Activated T-cell treated with anti-CD3 and anti-CD28 coated beads, Interleukin-2, amount 50 U/mL, for 24 hours (primary cell): Measurements from ENCODE around the gene SLCO4A1.
"Not testable (repeated sequence)": the region's sequence is repeated elsewhere in the genome, so short reads cannot be mapped to it uniquely, and the experiment has no call there.

Experiments
- DNase-seq: peaks from one replicate; pipeline ENCODE4 v3.0.0-alpha.2; 2020
- H3K27ac Mint-ChIP-seq: 2 replicates; pipeline ENCODE4 v1.8.0; 2020; ENCODE audit warnings: mild to moderate bottlenecking, mixed read lengths
- H3K27me3 Mint-ChIP-seq: 2 replicates; pipeline ENCODE4 v1.8.0; 2020; ENCODE audit warnings: mixed read lengths
- H3K36me3 Mint-ChIP-seq: 2 replicates; pipeline ENCODE4 v1.8.0; 2020; ENCODE audit warnings: low read depth, mixed read lengths
- H3K4me1 Mint-ChIP-seq: 2 replicates; pipeline ENCODE4 v1.8.0; 2020; ENCODE audit warnings: low read depth, mixed read lengths
- H3K4me3 Mint-ChIP-seq: 2 replicates; pipeline ENCODE4 v1.8.0; 2020; ENCODE audit warnings: mild to moderate bottlenecking, moderate library complexity, mixed read lengths
- H3K9me3 Mint-ChIP-seq: 2 replicates; pipeline ENCODE4 v1.8.0; 2020; ENCODE audit warnings: mixed read lengths

The SLCO4A1 gene

DNA sequence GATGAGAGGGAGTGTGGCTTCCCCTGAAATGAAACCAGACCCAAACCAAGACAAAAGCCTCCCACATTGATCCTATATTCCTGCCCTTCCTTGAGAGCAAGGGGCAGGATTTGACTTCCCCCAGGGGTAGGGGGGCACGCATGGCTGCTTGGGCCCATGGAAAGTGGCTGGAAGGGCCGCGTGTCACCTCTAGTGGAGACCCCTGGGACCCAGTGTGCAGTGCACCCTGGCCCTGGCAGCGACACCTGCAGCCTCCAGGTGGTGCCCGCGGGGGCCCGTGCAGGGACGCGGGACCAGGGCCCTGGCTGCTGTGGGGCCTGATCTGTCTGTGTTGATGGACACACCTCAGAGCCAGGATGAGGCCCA lies 18.0 kb upstream of the SLCO4A1 start:
- no peak for DNase-seq
- H3K27ac Mint-ChIP-seq: no peak overlapping the region
- H3K4me1 Mint-ChIP-seq: peaks cover 24% of the 10 kb centered on the region
- H3K27me3 Mint-ChIP-seq: no peaks in the 10 kb centered on the region
- no peaks in the 10 kb centered on the region for H3K9me3 Mint-ChIP-seq
- no peaks in the 10 kb centered on the region for H3K36me3 Mint-ChIP-seq
- H3K4me3 Mint-ChIP-seq: no peak overlapping the region

DNA sequence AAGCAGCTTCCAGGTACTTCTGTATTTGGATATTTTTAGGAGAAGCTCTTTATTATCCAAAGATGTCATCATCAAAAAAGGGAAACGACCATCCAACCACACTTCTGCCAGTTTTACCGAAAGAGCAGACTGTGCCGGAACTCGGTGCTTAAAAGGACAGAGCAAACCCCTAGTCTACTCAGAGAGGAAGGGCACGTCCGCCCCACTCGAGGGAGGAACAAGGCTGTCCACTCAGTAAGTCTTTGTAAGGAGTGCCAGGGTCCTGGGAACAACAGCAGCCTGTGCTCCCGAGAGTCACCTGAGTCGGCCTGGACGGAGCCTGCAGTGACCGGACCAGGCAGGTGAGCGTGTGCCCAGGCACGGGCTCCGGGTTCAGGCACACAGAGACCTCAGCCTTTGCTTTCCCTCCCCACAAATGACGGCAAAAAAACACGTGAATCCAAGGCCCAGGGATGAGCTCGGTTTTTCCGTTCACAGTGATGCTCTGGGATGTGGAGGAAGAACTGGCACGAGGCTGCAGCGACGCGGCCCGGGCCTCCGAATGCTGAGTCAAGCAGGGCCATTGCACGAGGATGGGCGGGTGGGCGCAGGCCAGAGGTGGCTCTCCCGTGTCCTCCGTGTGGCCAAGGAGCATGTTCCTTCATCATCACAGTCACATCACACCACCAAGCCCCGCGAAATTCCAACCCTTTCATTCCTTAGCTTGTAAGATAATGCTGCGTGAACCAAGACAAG lies 17.4 kb upstream of the SLCO4A1 start:
- Mint-ChIP-seq H3K4me3 (no peak overlapping the region), H3K27ac (no peak overlapping the region), H3K27me3 (no peaks in the 10 kb centered on the region), H3K9me3 (no peaks in the 10 kb centered on the region), H3K36me3 (no peaks in the 10 kb centered on the region), H3K4me1 (peaks cover 23% of the 10 kb centered on the region)
- no peak for DNase-seq

DNA sequence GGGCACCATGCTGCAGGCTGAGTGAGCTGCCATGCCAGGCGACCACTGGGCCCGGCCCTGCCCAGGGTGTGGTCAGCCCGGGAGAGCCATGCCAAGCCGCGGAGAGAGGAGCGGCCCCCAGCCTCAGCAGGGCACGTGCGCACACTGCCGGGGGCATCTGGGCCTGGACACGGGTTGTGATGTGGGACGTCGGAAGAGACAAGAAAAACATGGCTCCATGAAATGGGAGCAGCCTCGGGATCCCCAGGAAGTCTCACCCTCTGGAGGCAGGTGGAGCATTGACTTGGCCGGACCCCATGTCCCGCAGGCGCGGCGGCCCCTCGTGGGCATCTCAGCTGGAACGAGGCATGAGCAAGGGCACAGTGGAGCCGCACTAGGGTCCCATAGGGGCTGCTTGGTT lies 16.8 kb upstream of the SLCO4A1 start:
- Mint-ChIP-seq H3K9me3 (no peaks in the 10 kb centered on the region), H3K27me3 (no peaks in the 10 kb centered on the region), H3K36me3 (no peaks in the 10 kb centered on the region), H3K27ac (no peak overlapping the region), H3K4me3 (no peak overlapping the region), H3K4me1 (peaks cover 23% of the 10 kb centered on the region)
- DNase-seq: no peak

DNA sequence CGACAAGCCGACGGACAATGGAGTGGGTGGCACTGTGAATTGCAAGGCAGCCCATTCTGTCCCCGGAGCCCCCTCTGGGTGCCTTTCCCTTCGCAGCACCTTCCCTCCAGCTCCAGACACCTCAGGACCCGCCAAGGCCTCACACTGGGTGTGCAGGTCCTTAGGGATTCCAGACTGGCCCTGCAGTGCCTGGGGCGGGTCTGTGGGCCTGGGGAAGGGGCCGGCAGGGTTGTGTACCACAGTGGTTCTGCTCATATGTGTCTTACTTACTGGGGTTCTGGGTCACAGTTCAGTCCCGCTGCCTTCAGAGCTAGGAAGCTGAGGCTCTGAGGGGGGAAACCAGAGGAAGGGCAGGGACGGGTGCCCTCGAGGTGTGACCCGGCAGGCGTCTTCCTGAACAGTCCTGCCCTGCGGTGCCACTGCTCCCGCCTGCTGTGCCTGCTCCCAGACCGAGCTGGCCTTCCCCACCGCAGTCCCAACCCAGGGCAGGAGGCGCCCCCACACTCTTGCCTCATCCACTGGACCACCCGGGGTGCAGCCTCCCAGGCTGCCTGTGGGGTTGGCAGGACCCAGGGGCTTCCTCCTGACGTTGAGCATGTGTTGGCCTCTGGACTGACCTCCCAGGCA lies 16.3 kb upstream of the SLCO4A1 start:
- Mint-ChIP-seq H3K4me1 (peaks cover 23% of the 10 kb centered on the region), H3K27ac (no peak overlapping the region), H3K4me3 (no peak overlapping the region), H3K36me3 (no peaks in the 10 kb centered on the region), H3K27me3 (no peaks in the 10 kb centered on the region), H3K9me3 (no peaks in the 10 kb centered on the region)
- no peak for DNase-seq

DNA sequence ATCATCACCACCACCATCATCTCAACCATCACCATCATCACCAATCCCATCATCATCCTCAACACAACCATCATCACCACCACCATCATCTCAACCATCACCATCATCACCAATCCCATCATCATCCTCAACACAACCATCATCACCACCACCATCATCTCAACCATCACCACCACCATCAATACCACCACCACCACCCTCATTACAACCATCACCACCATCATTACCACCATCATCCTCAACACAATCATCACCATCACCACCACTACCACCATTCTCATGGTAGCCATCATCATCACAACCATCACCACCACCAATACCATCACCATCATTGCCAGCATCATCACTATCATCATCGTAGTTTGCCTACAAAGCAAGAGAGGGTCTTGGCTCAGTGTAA lies 14.9 kb upstream of the SLCO4A1 start:
- not testable (repeated sequence) for H3K9me3 Mint-ChIP-seq, H3K36me3 Mint-ChIP-seq, DNase-seq, H3K27me3 Mint-ChIP-seq, H3K4me3 Mint-ChIP-seq, H3K27ac Mint-ChIP-seq
- peaks cover 19% of the 10 kb centered on the region for H3K4me1 Mint-ChIP-seq

DNA sequence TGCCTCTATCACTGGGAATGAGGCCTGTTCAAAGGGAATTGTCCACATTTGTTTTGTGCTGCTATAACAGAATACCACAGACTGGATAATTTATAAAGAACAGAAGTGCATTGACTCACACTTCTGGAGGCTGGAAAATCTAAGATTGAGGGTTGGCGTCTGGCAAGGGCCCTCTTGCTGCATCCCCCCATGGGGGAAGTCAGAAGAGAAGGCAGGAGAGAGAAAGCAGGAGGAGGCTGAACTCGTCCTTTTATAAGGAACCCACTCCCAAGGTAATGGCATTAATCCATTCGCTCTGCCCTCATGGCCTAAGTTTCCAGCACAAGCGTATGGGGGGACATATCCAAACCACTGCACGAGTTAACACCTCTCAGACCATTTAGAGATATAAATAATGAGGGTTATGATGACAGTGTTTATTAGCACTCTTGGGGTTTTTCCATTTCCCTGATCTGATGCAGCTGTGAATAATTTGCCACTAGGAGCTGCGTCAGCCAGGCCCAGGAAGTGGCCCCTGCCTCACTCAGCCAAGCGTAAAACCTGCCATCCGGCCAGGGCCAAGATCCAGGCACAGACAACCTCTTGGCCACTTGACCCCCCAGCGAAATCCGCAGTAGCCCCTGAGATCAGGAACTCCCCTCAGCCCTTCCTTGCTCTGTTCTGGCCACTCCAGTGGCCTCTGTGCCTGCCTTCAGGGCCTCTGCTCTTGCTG lies 14.2 kb upstream of the SLCO4A1 start:
- Mint-ChIP-seq H3K4me1 (peaks cover 13% of the 10 kb centered on the region), H3K27me3 (peaks cover 12% of the 10 kb centered on the region), H3K36me3 (no peaks in the 10 kb centered on the region), H3K27ac (no peak overlapping the region), H3K9me3 (no peaks in the 10 kb centered on the region), H3K4me3 (no peak overlapping the region)
- no peak for DNase-seq

DNA sequence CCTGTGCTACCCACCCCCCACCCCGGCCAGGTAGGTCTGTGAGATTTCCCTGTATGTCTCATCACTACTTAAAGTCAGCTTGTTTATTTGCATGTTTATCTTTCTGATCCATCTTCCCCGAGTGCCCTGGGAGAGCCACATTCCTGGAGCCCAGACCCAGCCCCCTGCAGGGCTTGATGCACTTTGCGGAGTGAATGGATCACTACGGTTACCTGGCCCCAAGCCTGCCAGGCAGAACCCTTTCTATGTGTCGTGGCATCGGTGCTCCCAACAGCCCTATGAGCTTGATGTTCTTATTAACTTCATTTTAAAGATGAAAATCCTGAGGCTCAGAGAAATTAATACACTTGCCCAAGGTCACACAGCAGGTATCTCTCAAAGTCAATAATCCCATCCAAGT lies 13.6 kb upstream of the SLCO4A1 start:
- Mint-ChIP-seq H3K27me3 (peaks cover 17% of the 10 kb centered on the region), H3K4me1 (peaks cover 6% of the 10 kb centered on the region), H3K36me3 (no peaks in the 10 kb centered on the region), H3K27ac (no peak overlapping the region), H3K4me3 (no peak overlapping the region), H3K9me3 (no peaks in the 10 kb centered on the region)
- DNase-seq: no peak

DNA sequence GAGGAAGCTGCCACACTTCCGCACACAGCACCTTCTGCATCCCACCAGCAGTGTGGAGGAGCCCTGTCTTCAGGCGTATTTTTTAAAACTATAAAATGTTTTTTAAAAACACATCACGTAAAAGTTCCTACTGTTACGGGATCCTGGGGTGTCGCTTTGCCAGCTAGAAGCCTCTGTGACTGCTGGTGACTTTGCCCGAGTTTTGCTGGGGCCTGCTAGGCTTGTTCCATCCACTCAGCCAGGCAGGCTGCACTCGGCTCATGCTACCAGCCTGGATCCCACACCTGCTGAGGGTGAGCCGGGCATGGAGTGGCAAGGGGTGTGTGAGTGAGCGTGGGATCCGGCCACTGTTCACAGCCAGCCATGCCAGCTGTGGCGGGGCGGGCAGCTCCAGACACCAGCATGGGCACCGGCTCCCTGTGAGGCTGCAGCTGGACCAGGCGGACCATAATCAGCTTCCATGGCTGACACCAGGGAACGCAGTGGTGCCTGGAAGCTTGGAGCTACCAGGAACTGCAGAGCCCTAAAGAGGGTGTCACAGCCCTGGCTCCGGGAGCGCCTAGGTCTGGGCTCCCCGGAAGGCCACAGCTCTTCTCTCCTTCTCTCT lies 12.3 kb upstream of the SLCO4A1 start:
- Mint-ChIP-seq H3K4me1 (no peaks in the 10 kb centered on the region), H3K36me3 (no peaks in the 10 kb centered on the region), H3K4me3 (no peak overlapping the region), H3K27me3 (peaks cover 17% of the 10 kb centered on the region), H3K27ac (no peak overlapping the region), H3K9me3 (no peaks in the 10 kb centered on the region)
- DNase-seq: no peak

DNA sequence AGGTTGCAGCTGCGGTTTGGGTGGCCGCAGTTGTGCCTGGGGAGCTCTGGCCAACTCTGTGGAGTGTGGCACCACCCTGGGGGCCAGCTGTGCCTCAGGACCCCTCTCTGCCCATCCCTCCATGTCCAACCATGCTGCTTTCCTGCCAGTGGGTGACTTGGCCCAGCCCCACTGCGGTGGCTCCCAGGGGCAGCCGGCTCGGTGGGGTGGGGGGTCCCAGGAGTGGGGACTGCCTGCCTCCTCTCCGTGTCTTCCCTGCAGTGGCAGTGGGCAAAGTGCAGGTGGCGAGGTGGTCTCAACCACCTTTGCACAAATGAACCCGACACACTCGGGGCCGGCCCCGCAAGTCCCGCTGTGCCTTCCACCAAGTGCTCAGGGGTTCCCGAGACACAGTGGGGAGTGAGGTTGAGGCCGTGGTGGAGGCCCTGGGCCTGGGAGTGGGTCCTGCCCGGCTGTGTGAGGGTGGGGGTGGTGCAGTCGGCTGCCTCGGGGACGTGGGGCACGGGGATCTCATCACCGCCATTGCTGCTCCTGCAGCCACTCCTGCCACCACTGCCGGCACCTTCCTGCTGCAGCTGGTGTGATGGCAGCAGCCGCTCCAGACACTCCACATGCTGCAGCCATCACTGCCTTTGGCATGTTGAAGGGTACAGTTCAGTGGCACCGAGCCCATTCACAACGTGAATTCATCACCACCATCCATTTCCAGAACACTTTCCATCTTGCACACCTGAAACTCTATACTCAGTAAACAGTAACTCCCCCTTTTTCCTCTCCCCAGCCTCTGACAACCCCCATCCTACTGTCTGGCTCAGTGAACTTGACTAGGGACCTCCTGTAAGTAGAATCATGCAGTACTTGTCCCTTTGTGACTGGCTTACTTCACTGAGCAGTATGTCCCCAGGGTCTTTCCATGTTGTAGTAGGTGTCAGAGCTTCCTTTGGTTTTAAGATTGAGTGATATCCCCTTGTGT lies 10.7 kb upstream of the SLCO4A1 start:
- Mint-ChIP-seq H3K4me1 (peaks cover 3% of the 10 kb centered on the region), H3K27ac (no peak overlapping the region), H3K27me3 (peaks cover 31% of the 10 kb centered on the region), H3K9me3 (no peaks in the 10 kb centered on the region), H3K4me3 (no peak overlapping the region), H3K36me3 (no peaks in the 10 kb centered on the region)
- no peak for DNase-seq

DNA sequence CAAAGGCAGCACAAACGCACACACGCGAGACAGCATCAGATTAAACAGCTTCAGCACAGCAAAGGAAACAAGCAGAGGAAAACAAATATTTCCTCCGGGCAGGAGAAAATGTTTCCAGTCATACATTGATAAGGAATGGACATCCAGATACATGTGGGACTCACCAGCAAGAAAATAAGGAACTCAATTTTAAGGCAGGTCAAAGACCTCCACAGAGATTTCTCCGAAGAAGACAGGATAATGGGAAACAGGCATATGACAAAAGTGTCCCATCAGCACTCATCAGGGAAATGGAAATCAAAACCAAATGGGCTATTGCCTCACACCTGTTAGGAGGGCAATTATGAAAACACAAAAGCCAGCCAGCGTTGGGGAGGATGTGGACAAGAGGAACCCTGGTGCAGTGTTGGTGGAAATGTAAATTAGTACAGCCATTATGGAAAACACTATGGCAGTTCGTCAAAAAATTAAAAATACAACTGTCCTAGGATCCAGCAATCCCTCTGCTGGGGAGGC lies 9.7 kb upstream of the SLCO4A1 start:
- Mint-ChIP-seq H3K27ac (no peak overlapping the region), H3K36me3 (no peaks in the 10 kb centered on the region), H3K4me1 (peaks cover 6% of the 10 kb centered on the region), H3K4me3 (no peak overlapping the region), H3K9me3 (no peaks in the 10 kb centered on the region), H3K27me3 (peaks cover 31% of the 10 kb centered on the region)
- no peak for DNase-seq

DNA sequence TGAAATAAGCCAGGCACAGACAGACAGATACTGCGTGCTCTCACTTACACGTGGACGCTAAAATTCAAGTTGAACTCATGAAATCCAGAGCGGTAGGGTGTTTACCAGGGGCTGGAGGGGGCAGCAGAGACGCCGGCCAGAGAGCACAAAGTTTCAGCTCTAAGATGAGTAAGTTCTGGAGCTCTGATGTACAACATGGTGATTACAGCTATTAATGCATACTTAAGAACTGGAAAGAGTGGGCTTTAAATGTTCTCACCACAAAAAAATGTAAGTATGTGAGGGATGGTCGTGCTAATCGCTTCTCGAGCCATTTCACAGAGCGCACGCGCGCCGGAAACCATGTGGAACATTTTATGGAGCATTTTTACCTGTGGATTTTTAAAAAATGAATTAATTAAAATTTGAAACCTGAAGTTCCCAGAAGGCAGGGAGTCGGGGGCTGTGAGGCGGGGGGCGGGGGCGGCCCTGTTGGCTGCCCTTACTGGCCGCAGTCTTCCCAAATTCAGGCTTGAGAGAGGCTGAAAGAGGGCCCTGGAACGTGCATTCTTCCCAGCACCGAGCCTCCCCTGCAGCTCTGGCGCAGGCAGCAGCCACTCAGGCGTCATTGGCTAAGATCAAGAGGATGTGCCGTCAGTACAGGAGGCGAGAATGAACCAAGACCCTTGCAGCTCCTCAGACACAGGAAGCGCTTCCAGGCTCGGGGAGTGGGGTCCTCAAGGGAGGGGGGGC lies 8.5 kb upstream of the SLCO4A1 start:
- peaks cover 6% of the 10 kb centered on the region for H3K4me1 Mint-ChIP-seq
- H3K27ac Mint-ChIP-seq: no peak overlapping the region
- no peak overlapping the region for H3K4me3 Mint-ChIP-seq
- H3K9me3 Mint-ChIP-seq: no peaks in the 10 kb centered on the region
- no peaks in the 10 kb centered on the region for H3K36me3 Mint-ChIP-seq
- H3K27me3 Mint-ChIP-seq: peaks cover 31% of the 10 kb centered on the region
- no peak for DNase-seq

DNA sequence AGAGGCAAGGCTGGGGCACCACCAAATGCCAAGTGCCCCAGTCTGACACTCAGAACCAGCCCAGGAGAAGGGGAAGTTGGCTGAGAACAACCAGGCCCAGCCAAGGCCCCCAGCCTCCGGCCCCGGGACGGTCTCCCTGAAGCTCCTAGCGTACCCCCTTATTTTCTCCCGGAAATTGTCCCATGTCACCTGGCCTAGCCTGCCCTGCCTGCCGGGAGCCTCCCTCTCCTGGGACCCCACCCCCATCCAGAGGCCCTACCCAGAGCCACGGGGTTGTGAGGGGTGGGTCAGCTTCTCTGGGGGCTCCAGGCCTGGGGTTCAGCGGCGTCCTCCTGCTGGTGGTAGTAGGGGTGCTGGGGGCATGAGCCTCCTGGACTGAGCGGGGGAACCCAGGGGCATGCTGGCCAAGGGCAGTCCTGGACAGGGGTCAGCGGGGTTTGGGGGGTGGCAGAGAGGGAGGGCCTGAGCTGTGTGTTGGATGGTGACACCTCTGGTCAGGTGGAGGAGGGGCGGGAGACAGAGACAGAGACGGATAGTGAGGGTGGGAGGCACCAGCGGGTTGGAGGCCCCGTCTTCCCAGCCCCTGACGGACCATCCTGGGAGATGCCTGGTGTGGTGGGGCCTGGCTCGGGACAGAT lies 7.9 kb upstream of the SLCO4A1 start:
- Mint-ChIP-seq H3K4me3 (no peak overlapping the region), H3K27me3 (peaks cover 31% of the 10 kb centered on the region), H3K36me3 (no peaks in the 10 kb centered on the region), H3K27ac (no peak overlapping the region), H3K9me3 (no peaks in the 10 kb centered on the region), H3K4me1 (peaks cover 6% of the 10 kb centered on the region)
- DNase-seq: no peak

DNA sequence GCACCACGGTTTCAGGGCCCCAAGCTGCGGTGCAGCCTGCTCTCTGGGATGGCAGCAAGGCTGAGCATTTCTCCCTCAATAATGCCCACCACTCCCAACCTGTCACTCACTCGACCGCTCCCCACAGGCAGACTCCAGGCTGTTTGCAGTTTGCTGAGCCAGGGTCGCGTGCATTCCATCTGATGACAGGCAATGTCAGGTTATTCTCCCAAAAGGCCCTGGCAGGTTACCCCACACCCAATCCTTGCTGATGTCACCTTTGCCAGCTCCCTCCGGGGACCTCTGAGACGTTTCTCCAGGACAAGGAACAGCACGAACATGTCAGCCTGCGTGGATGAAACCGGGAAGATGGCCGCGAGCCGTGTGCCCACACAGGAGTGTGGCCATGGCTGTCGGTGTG lies 7.1 kb upstream of the SLCO4A1 start:
- Mint-ChIP-seq H3K27ac (no peak overlapping the region), H3K9me3 (no peaks in the 10 kb centered on the region), H3K4me3 (no peak overlapping the region), H3K36me3 (no peaks in the 10 kb centered on the region), H3K4me1 (peaks cover 6% of the 10 kb centered on the region), H3K27me3 (peaks cover 31% of the 10 kb centered on the region)
- no peak for DNase-seq
